Left ventricle myocardium inferior (tissue), 1 donor: ENCODE results near the gene FAM193A. TPM values are rescaled to one million over a fixed set of nuclear protein-coding genes. Genes with fewer than 3 reads are reported as not detected.

ENCODE experiments used
- DNase-seq: peaks from one replicate; pipeline ENCODE4 v3.0.0-alpha.2; 2020
- H3K27ac ChIP-seq: fragments of 200-600 bp; replicated peaks from 2 replicates; pipeline ENCODE4 v1.8.0; 2021
- H3K27me3 ChIP-seq: fragments of 200-600 bp; 2 replicates; pipeline ENCODE4 v1.8.0; 2021; ENCODE audit warnings: low read depth
- H3K36me3 ChIP-seq: fragments of 200-600 bp; 2 replicates; pipeline ENCODE4 v1.8.0; 2021
- H3K4me1 ChIP-seq: fragments of 200-600 bp; 2 replicates; pipeline ENCODE4 v1.8.0; 2021
- H3K4me3 ChIP-seq: fragments of 200-600 bp; 2 replicates; pipeline ENCODE4 v1.8.0; 2021; ENCODE audit warnings: mild to moderate bottlenecking, moderate library complexity
- H3K9me3 ChIP-seq: fragments of 200-600 bp; replicated peaks from 2 replicates; pipeline ENCODE4 v1.8.0; 2021
- intact Hi-C: fragments of 100-400 bp; cut with micrococcal nuclease; formaldehyde crosslinking; loops from one replicate; pipeline ENCODE4 v1.11.0; 2022
- total RNA-seq: library from RNA; stranded (reverse); fragmentation: NEBNext Ultra II Directional; extraction: Animal tissue kit (Norgen Biotek cat#: 25700); gene quantifications from one replicate; pipeline ENCODE4 v1.2.1, GENCODE V29; 2021
- TF ChIP-seq, protein P1 (sequence below): fragments of 200-600 bp; IDR thresholded peaks from 2 replicates; pipeline ENCODE4 v1.8.0; 2021; ENCODE audit warnings: antibody characterized with exemption, mild to moderate bottlenecking, borderline replicate concordance
- donor health status: DM: no; HTN: yes; CAD: no; lungs with severe emphysema.

FAM193A gene
- total RNA-seq, 1 donor from 2014 or later, result 16.0 TPM

DNA sequence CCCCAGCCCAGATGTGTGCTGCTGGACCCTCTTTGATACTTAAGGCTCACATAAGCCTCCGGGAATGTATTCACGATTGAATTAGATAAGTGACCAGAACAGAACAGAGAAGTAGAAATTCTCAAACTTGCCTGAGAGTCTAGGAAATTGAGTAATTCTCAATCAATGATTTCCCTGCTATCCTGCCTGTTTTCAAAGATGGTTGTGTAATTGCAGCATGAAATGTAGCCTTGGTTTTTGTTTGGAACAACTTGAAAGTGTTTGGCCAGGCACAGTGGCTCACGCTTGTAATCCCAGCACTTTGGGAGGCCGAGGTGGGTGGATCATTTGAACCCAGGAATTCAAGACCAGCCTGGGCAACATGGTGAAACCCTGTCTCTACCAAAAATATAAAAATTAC lies 178.5 kb downstream of the FAM193A start:
- Histone ChIP-seq H3K27me3 (no peaks in the 10 kb centered on the region), H3K4me3 (no peak overlapping the region), H3K9me3 (no peaks in the 10 kb centered on the region), H3K27ac (peak overlapping the region; percentile 76), H3K4me1 (peaks cover 34% of the 10 kb centered on the region), H3K36me3 (peaks cover 36% of the 10 kb centered on the region)
- TF ChIP-seq, protein P1, sequence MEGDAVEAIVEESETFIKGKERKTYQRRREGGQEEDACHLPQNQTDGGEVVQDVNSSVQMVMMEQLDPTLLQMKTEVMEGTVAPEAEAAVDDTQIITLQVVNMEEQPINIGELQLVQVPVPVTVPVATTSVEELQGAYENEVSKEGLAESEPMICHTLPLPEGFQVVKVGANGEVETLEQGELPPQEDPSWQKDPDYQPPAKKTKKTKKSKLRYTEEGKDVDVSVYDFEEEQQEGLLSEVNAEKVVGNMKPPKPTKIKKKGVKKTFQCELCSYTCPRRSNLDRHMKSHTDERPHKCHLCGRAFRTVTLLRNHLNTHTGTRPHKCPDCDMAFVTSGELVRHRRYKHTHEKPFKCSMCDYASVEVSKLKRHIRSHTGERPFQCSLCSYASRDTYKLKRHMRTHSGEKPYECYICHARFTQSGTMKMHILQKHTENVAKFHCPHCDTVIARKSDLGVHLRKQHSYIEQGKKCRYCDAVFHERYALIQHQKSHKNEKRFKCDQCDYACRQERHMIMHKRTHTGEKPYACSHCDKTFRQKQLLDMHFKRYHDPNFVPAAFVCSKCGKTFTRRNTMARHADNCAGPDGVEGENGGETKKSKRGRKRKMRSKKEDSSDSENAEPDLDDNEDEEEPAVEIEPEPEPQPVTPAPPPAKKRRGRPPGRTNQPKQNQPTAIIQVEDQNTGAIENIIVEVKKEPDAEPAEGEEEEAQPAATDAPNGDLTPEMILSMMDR, result no peak
- no peak for DNase-seq
- intact Hi-C loops, result no loop called here

GRCh38 chr4:2715426-2715825 lies 179.0 kb downstream of the FAM193A start:
- TF ChIP-seq, protein P1, result no peak
- peaks cover 41% of the 10 kb centered on the region for H3K36me3 ChIP-seq

GRCh38 chr4:2716236-2716635 lies 179.8 kb downstream of the FAM193A start:
- H3K27me3 ChIP-seq, result no peaks in the 10 kb centered on the region
- DNase-seq, result no peak
- intact Hi-C loops, result no loop called here
- no peaks in the 10 kb centered on the region for H3K9me3 ChIP-seq
- H3K27ac ChIP-seq, result no peak overlapping the region
- TF ChIP-seq, protein P1, result no peak
- peaks cover 34% of the 10 kb centered on the region for H3K4me1 ChIP-seq
- H3K4me3 ChIP-seq, result no peak overlapping the region
- H3K36me3 ChIP-seq, result peaks cover 46% of the 10 kb centered on the region

More at GRCh38 chr4:2715426-2715825, 179.0 kb downstream of the FAM193A start:
- Histone ChIP-seq H3K27me3 (no peaks in the 10 kb centered on the region), H3K27ac (peak overlapping the region; percentile 76), H3K4me1 (peaks cover 34% of the 10 kb centered on the region), H3K4me3 (no peak overlapping the region), H3K9me3 (no peaks in the 10 kb centered on the region)
- DNase-seq, result no peak
- intact Hi-C loops, result no loop called here

GRCh38 chr4:2721586-2721985 lies 185.1 kb downstream of the FAM193A start:
- H3K9me3 ChIP-seq, result no peaks in the 10 kb centered on the region
- intact Hi-C loops, result no loop called here
- no peak overlapping the region for H3K27ac ChIP-seq
- H3K36me3 ChIP-seq, result peaks cover 62% of the 10 kb centered on the region
- no peaks in the 10 kb centered on the region for H3K27me3 ChIP-seq
- TF ChIP-seq, protein P1, result no peak
- no peaks in the 10 kb centered on the region for H3K4me1 ChIP-seq
- no peak for DNase-seq
- no peak overlapping the region for H3K4me3 ChIP-seq

- no peak for DNase-seq
- intact Hi-C loops, result no loop called here
- no peaks in the 10 kb centered on the region for H3K9me3 ChIP-seq
- H3K27ac ChIP-seq, result no peak overlapping the region
- H3K36me3 ChIP-seq, result peaks cover 57% of the 10 kb centered on the region
- no peak overlapping the region for H3K4me3 ChIP-seq
- H3K27me3 ChIP-seq, result no peaks in the 10 kb centered on the region
- TF ChIP-seq, protein P1, result no peak
- H3K4me1 ChIP-seq, result no peaks in the 10 kb centered on the region
Measured at GRCh38 chr4:2722033-2722432, 185.6 kb downstream of the FAM193A start.

- Histone ChIP-seq H3K9me3 (no peaks in the 10 kb centered on the region), H3K27ac (no peak overlapping the region), H3K36me3 (peaks cover 47% of the 10 kb centered on the region), H3K4me3 (no peak overlapping the region), H3K27me3 (no peaks in the 10 kb centered on the region), H3K4me1 (no peaks in the 10 kb centered on the region)
- intact Hi-C loops, result no loop called here
- no peak for DNase-seq
- TF ChIP-seq, protein P1, result no peak
Measured at GRCh38 chr4:2723751-2724150, 187.3 kb downstream of the FAM193A start.
